Stimulated activated CD4-positive, alpha-beta T cell treated with anti-CD3 and anti-CD28 coated beads, Interleukin-2, amount 100 ng/mL, for 24 hours (primary cell): ENCODE data around the gene PIGR.
"Not testable (repeated sequence)": the region's sequence is repeated elsewhere in the genome, so short reads cannot be mapped to it uniquely, and the experiment has no call there.

Source experiments
- DNase-seq, 2 donors: peaks; one replicate each; pipeline ENCODE4 v3.0.0-alpha.2; 2020

Gene PIGR

GRCh38 chr1:206933333-206933945 is 12.8 kb downstream of the PIGR start:
- peak; percentile 78 to 83 for DNase-seq

- DNase-seq, result no peak
Measured at GRCh38 chr1:206932177-206932576, 14.1 kb downstream of the PIGR start.

DNA sequence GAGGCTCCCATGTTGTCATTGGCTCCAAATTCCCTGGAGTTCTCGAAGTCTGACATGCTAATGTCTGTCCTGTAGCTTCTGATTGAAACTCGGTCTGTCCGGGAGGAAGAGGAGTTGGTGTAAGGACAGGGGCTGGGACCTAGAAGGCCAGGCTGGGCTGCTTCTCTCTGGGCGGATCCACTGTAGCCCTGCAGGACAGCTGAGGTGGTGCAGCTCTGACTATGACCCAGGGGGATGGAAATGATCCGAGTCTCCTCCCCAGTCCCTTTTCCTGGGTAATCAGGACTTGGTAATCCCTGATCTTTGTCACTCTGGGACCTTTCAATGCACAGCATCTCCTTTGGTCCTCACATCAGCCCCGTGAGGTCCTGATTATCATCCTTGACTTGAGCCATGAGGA is 14.6 kb downstream of the PIGR start:
- no peak for DNase-seq

DNA sequence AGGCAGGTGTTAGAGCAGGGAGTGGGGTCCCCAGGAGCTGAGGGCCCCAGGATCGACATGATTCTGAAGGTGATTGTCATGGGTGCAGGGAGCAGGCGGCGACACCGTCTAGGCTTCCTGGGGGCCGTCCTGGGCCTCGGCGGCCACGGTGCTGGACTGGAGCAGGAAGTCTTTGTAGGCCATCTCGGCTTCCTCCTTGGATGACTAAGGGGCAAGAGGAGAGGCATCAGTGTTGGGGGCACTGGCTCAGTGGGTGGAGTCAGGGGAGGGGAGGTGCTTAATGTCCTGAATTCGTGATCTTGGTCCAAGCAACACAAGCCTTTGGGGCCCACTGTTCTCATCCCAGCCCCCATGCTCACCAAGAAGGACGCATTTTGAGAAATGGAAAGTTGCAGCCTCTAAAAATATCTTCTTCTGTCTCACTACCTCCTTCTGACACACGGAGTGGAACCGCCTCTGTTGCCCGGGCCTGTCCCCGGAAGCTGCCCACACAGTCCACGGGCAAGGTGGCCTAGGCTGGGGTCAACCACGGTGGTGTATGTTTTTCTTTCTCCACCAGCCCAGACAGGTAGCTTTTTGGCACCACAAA is 16.0 kb downstream of the PIGR start:
- DNase-seq, result peak; percentile 47 to 56

DNA sequence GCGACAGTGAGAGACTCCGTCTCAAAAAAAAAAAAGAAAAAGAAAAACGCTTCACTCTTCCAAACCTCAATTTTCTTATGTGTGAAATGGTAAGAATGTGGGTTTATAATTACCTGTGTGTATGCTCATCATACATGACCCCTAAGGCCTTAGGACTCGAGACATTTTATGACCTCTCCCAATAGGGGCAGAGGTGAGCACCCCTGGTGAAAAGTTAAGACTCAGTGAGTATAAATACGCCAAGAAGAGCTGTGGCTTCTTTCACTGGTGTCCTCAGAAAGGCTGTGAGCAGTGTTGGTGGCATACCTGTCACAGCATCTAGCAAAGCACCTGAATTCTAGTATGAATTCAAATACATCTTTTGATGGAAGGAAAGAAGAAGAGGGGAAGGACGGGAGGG is 16.7 kb downstream of the PIGR start:
- DNase-seq, result no peak

DNA sequence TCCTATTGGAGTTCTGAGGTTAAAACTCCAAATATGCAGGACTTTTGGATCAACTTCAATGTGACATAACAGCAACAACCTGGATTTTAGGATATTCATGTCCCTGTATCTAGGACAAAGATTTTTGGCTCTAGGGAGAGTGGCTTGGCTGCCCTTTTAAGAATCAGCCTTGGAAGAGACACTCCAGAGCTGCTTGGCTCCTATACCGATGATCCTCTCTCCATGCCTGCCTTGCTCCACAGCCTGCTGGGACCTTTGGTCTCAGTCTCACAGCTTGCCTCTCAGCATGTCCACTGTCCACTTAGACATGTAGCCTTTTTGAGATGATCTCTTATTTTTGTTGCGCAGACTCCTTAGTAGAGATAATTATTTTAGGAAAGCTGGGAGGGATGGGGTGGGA is 20.0 kb downstream of the PIGR start:
- no peak for DNase-seq

DNA sequence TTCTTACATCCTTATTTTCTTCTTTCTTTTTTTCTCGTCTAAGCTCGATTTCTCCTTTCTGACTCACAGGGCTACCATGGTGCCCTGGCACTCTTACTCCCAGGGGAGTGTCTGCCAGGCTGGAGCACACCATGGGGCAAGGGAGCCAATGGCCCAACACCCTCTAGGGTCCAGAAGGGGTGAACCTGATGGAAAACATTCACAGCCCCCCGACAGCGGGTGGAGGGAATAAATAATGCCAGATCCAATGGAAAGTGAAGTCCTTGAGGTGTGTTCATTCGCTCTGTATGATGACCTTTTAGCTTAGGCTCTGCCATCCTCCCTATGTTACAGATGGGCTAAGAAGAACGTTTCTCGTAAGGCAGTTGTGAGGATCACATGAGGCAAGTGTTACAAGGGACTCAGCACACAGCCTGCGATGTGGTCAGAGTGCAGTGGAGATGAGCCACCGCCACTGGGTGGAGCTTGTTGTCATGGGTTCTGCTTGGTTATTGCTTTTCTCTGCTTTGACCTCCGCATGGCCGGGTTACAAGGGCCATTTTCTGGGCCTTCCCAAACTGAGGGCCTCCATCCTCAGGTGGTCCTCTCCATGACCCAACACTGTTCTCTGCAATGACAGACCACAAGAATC is 21.0 kb downstream of the PIGR start:
- no peak for DNase-seq

- DNase-seq, result no peak
Measured at GRCh38 chr1:206924592-206925105, 21.6 kb downstream of the PIGR start.

DNA sequence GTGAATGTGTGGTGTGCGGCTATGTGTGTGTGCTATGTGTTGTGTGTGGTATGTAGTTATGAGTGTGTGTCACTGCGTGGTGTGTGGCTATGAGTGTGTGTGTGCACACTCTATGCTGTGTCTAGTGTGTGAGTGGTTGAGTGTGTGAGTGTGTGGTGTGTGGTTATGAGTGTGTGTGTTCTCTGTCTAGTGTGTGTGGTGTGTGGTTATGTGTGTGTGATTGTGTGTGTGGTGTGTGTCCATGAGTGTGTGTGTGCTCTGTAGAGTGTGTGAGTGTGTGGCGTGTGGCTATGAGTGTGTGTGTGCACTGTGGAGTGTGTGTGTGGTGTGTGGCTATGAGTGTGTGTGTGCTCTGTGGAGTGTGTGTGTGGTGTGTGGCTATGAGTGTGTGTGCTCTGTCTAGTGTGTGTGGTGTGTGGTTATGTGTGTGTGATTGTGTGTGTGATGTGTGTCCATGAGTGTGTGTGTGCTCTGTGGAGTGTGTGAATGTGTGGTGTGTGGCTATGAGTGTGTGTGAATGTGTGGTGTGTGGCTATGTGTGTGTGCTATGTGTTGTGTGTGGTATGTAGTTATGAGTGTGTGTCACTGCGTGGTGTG is 22.2 kb downstream of the PIGR start:
- DNase-seq, result not testable (repeated sequence)

DNA sequence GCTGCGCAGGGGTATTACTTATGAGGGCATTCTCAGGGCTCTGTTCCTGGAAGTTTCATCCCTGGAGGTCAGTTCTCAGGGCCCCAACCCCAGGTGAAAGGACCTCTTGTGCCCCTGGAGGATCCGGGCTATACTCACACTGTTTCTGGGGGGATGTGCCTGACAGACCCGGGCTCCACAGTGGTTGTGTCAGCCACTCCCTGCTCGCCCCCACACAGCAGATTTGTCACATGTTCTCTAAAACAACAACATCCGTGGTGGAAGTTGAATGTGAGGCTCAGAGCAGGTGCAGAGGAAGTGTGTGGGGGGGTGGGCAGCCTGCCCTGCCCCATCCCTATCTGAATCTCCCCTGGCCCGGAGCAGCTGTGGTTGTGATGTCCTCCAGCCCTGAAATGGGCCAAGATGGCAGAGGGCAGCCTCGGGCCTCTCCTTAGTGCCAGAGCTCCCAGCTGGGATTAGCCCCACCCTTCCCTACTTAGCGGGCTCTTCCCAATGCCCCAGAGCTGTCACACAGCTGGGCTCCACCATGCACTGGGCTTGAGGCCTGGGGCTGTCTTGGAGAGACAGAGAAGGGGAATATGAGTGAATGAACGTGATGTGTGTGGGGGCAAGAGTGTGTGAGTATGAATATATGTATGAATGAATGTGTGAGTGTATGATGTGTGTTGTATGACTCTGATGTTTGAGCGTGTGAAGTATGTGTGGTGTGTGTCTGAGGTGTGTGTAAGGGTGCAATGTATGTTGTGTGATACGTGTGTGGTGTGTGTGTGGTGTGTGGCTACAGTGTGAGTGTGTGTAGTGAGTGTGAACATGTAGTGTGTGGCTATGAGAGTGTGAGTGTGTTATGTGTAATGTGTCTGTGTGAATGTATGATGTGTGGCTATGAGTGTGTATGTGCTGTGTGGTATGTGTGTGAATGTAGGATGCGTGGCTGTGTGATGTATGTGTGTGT is 23.0 kb downstream of the PIGR start:
- peak; percentile 65 to 71 for DNase-seq

DNA sequence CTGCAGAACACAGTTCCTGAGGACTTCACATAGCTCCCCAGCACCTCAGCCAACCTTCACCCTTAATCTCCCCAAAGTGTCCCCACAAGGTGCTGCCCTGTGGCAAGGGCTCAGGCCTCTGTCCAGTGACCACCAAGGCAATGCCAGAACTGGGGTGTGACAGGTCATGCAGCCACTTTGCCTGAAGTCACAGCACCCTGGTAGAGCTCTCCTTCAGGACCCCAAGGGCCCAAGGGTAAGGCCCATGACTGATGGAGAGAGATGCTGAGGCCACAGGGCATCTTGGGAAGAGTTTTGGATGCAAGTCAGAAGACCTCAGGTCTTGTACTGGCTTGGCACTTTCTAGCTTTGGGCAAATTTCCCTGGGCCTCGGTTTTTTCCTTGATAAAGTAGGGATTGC is 23.7 kb downstream of the PIGR start:
- no peak for DNase-seq

DNA sequence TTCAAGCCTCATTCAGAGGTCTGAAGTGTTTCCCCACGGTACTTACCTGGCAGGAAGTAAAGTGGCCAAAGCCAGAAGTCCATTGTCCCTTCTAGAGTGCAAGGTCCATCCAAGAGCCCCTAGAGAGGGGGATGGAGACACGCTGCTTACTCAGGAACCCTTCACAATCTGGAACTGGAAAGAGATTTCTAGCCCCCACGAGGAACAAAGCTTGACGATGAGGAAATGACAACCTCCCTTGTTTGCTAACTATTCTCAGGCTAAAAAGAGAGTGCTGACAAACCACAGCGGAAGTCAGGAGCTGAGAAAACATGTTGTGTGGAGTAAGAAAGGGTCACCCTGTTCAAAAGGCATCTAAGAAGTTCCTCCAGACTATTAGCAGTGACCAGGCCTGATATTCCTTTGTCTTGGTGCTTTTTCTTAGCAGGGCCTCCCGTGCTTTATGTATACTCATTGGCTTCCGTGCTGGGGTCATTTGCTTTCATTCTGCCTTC is 24.4 kb downstream of the PIGR start, which contains the start of gene FCMR:
Gene FCMR (minus strand): TSS at position 170 of the 494 bp plus-strand sequence. CDS start 87 bp downstream, at position 83.
- no peak for DNase-seq

- no peak for DNase-seq
Measured at GRCh38 chr1:206918076-206918475, 28.2 kb downstream of the PIGR start.

GRCh38 chr1:206916000-206916709 is 30.1 kb downstream of the PIGR start:
- no peak for DNase-seq

GRCh38 chr1:206915030-206915735 is 31.1 kb downstream of the PIGR start:
- no peak for DNase-seq

DNA sequence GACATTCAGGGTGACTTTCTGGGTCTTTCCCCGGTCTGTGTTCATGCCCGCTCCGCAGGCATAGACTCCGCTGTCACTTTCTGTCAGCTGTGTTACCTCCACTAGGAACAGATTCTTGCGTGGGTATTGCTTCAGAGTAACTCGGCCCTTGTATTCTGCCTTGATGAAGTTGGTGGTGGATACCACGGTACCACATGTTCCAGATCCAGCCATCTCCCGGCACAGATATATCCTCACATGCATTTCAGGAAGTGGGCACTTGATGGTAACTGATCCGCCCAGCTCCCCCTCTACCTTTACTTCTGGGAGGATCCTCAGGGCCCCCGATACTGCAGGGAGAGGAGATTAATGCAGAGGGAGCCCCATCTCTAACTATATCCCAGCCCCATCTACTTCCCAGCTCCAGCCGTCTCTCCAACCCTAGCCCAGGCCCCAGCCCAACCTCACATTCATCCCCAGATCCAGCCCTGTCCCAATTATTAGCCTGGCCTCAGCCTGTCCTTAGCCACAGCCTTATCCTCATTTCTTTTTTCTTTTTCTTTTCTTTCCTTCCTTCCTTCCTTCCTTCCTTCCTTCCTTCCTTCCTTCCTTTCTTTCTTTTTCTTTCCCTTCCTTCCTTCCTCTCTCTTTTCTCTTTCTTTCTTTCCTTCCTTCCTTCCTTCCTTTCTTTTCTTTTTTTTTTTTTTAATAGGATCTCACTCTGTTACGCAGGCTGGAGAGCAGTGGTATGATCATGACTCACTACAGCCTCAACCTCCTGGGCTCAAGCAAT is 32.3 kb downstream of the PIGR start:
- DNase-seq, result no peak

GRCh38 chr1:206912445-206913095 is 33.7 kb downstream of the PIGR start:
- peak; percentile 60 to 70 for DNase-seq

GRCh38 chr1:206911064-206911663 is 35.1 kb downstream of the PIGR start:
- DNase-seq, result no peak

DNA sequence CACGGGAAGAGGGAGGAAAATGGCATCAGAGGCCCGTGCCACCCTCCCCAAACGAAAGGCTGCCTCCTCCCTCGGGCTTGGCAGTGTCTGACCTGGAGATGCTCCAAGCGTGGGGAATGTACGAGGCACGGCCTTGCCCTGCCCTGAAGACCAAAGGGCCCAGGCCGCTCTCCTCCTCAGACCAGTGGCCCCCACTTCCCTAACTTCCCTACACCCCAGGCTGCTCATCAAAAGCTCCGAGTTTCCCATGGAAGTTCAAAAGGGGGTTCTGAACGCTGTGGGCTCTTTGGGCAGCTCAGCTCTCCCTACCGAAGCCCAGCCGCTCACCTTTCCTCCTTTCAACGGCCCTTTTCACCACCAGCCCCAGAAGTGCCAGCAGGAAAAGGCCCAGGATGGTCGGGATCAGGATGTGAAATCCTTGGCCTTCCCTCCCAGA is 36.4 kb downstream of the PIGR start:
- no peak for DNase-seq
